NT2/D1 (cell line): ENCODE data around the gene NT5DC2.

ENCODE experiments used
- DNase-seq: peaks from one replicate; pipeline ENCODE4 v3.0.0-alpha.2; 2011; ENCODE audit warnings: low read depth, low spot score
- H3K27me3 ChIP-seq: 2 replicates; pipeline ENCODE4 v1.6.0; 2011; ENCODE audit warnings: mild to moderate bottlenecking; ENCODE audit not compliant: insufficient read length, insufficient read depth
- H3K36me3 ChIP-seq: 2 replicates; pipeline ENCODE4 v1.6.1; 2011; ENCODE audit warnings: mild to moderate bottlenecking, low read length, mixed read lengths; ENCODE audit not compliant: insufficient read depth, insufficient read length
- H3K4me1 ChIP-seq: 2 replicates; pipeline ENCODE4 v1.5.1; 2011; ENCODE audit not compliant: insufficient read depth, insufficient read length
- H3K4me3 ChIP-seq: 2 replicates; pipeline ENCODE4 v1.5.1; 2011; ENCODE audit warnings: low read depth; ENCODE audit not compliant: insufficient read length
- H3K9ac ChIP-seq: 2 replicates; pipeline ENCODE4 v1.6.0; 2011; ENCODE audit warnings: low read depth; ENCODE audit not compliant: insufficient read length
- H3K9me3 ChIP-seq: 2 replicates; pipeline ENCODE4 v1.5.1; 2011; ENCODE audit warnings: mild to moderate bottlenecking, low read length; ENCODE audit not compliant: insufficient read depth
- SUZ12 ChIP-seq: IDR thresholded peaks from 2 replicates; pipeline ENCODE4 v1.6.1; 2011; ENCODE audit not compliant: insufficient read length, insufficient read depth; ENCODE audit errors: extremely low read depth
- YY1 ChIP-seq: IDR thresholded peaks from 2 replicates; pipeline ENCODE4 v1.6.1; 2011; ENCODE audit not compliant: insufficient read length, insufficient read depth
- ZNF274 ChIP-seq: IDR thresholded peaks from 2 replicates; pipeline ENCODE4 v1.6.1; 2011; ENCODE audit warnings: mild to moderate bottlenecking, low read depth, low read length

Gene NT5DC2

GRCh38 chr3:52494886-52495495 is 38.7 kb downstream of the NT5DC2 start, which contains the start of gene STAB1:
STAB1 (plus strand) TSS chr3:52495338; CDS start chr3:52495414, 76 bp downstream.
- no peak for DNase-seq
- Histone ChIP-seq H3K4me3 (no peak within 1 kb of the TSS), H3K9me3 (no peaks in the 10 kb centered on the region), H3K9ac (no peak within 1 kb of the TSS), H3K27me3 (peaks cover 3% of the 10 kb centered on the region), H3K36me3 (peaks cover 40% of the 10 kb centered on the region), H3K4me1 (peaks cover 8% of the 10 kb centered on the region)
- no peak for TF ChIP-seq SUZ12
- no peak for TF ChIP-seq YY1
- TF ChIP-seq ZNF274: no peak

DNA sequence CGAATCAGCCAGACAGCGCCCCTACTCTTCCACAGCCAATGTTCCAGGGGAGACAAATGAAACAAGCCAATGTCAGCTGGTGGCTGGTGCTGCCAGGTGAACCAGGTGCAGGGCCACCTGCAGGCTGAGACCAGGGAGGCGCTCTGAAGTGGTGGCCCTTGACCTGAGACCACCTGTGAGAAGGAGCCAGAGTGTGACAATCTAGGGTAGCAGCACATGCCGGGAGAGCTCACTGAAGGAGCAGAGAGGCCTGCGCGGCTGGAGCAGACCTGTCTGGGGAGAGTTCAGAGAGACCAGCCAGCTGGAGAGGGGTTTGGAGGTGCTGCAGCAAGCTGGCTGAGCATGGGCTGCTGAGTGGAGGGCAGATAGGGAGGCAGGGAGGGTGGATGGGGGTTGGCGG is 39.2 kb downstream of the NT5DC2 start:
- peaks cover 8% of the 10 kb centered on the region for H3K4me1 ChIP-seq
- peaks cover 3% of the 10 kb centered on the region for H3K27me3 ChIP-seq
- H3K36me3 ChIP-seq: peaks cover 45% of the 10 kb centered on the region
- H3K4me3 ChIP-seq: no peak overlapping the region
- TF ChIP-seq YY1 (no peak), ZNF274 (no peak), SUZ12 (no peak)
- no peaks in the 10 kb centered on the region for H3K9me3 ChIP-seq
- no peak overlapping the region for H3K9ac ChIP-seq
- DNase-seq: no peak

- Histone ChIP-seq H3K36me3 (peaks cover 54% of the 10 kb centered on the region), H3K9me3 (no peaks in the 10 kb centered on the region), H3K9ac (no peak overlapping the region), H3K27me3 (no peaks in the 10 kb centered on the region), H3K4me1 (peaks cover 8% of the 10 kb centered on the region), H3K4me3 (no peak overlapping the region)
- no peak for TF ChIP-seq ZNF274
- TF ChIP-seq YY1: no peak
- no peak for TF ChIP-seq SUZ12
- DNase-seq: no peak
These were observed 40.2 kb downstream of the NT5DC2 start for GRCh38 chr3:52493232-52494017.

- Histone ChIP-seq H3K9ac (no peak overlapping the region), H3K36me3 (peaks cover 68% of the 10 kb centered on the region), H3K27me3 (no peaks in the 10 kb centered on the region), H3K9me3 (no peaks in the 10 kb centered on the region), H3K4me3 (no peak overlapping the region), H3K4me1 (peaks cover 8% of the 10 kb centered on the region)
- DNase-seq: no peak
- TF ChIP-seq YY1 (no peak), SUZ12 (no peak), ZNF274 (no peak)
These were observed 41.6 kb downstream of the NT5DC2 start for GRCh38 chr3:52492059-52492458.

GRCh38 chr3:52490939-52491526 is 42.6 kb downstream of the NT5DC2 start:
- H3K4me3 ChIP-seq: no peak overlapping the region
- DNase-seq: no peak
- TF ChIP-seq ZNF274: no peak
- no peak for TF ChIP-seq SUZ12
- no peak for TF ChIP-seq YY1
- no peaks in the 10 kb centered on the region for H3K9me3 ChIP-seq
- H3K4me1 ChIP-seq: peaks cover 8% of the 10 kb centered on the region
- H3K27me3 ChIP-seq: no peaks in the 10 kb centered on the region
- H3K9ac ChIP-seq: no peak overlapping the region
- peaks cover 78% of the 10 kb centered on the region for H3K36me3 ChIP-seq

GRCh38 chr3:52490035-52490938 is 43.4 kb downstream of the NT5DC2 start:
- Histone ChIP-seq H3K9me3 (no peaks in the 10 kb centered on the region), H3K27me3 (no peaks in the 10 kb centered on the region), H3K4me1 (peaks cover 5% of the 10 kb centered on the region), H3K9ac (no peak overlapping the region), H3K4me3 (no peak overlapping the region), H3K36me3 (peaks cover 86% of the 10 kb centered on the region)
- no peak for DNase-seq
- TF ChIP-seq SUZ12 (no peak), ZNF274 (no peak), YY1 (no peak)

DNA sequence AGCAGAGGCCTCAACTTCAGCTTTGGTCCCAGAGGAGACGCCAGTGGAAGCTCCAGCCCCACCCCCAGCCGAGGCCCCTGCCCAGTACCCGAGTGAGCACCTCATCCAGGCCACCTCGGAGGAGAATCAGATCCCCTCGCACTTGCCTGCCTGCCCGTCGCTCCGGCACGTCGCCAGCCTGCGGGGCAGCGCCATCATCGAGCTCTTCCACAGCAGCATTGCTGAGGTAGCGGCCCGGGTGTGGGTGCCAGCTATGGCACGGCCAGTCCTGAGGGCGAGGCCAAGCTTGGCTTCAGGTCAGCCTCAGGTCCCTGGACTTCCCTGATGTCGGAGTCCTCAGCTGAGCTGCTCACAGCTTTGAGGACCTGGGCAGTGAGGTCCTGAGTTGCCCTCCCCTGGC is 44.2 kb downstream of the NT5DC2 start:
- Histone ChIP-seq H3K27me3 (no peaks in the 10 kb centered on the region), H3K9me3 (no peaks in the 10 kb centered on the region), H3K36me3 (peaks cover 94% of the 10 kb centered on the region), H3K4me3 (no peak overlapping the region), H3K4me1 (peaks cover 7% of the 10 kb centered on the region), H3K9ac (no peak overlapping the region)
- DNase-seq: no peak
- no peak for TF ChIP-seq ZNF274
- no peak for TF ChIP-seq SUZ12
